CD14-positive monocyte (primary cell): ENCODE measurements around the gene CTSO. TPM values are rescaled to one million over a fixed set of nuclear protein-coding genes. Genes with fewer than 3 reads are reported as not detected.

Experiments
- DNase-seq, 3 donors: peaks; one replicate each; pipeline ENCODE4 v3.0.0-alpha.2; 2011 to 2022
- H2AFZ ChIP-seq: 2 replicates; pipeline ENCODE4 v1.6.0; 2012; ENCODE audit warnings: mild to moderate bottlenecking, low read depth, low read length, inconsistent platforms; ENCODE audit not compliant: insufficient read depth, poor library complexity, severe bottlenecking
- H3K27ac ChIP-seq, 2 donors: 1 replicate in 1 of 2; 2 replicates in 1 of 2; pipeline ENCODE4 v1.5.1; 2012 to 2013; ENCODE audit warnings: low read length in 2 of 2, control low read depth in 1 of 2, inconsistent platforms in 1 of 2, low read depth in 1 of 2, mild to moderate bottlenecking in 1 of 2
- H3K27me3 ChIP-seq, 2 donors: one replicate each; pipeline versions ENCODE4 v1.6.0 to v1.6.1; 2011 to 2013; ENCODE audit warnings: low read length in 2 of 2; ENCODE audit not compliant: control insufficient read depth in 2 of 2, insufficient read depth in 2 of 2
- H3K36me3 ChIP-seq, 2 donors: replicated peaks in 1 of 2; 1 replicate in 1 of 2; 2 replicates in 1 of 2; pipeline versions ENCODE4 v1.5.1 to v1.6.1; 2012 to 2013; ENCODE audit warnings: low read length in 2 of 2, control low read depth in 1 of 2, inconsistent platforms in 1 of 2, mild to moderate bottlenecking in 1 of 2; ENCODE audit not compliant: insufficient read depth in 2 of 2, control insufficient read depth in 1 of 2
- H3K4me1 ChIP-seq, 2 donors: 1 replicate in 1 of 2; 2 replicates in 1 of 2; pipeline versions ENCODE4 v1.5.1 to v1.6.1; 2012 to 2013; ENCODE audit warnings: low read length in 2 of 2, control low read depth in 1 of 2, inconsistent platforms in 1 of 2, mild to moderate bottlenecking in 1 of 2, moderate library complexity in 1 of 2; ENCODE audit not compliant: insufficient read depth in 2 of 2, control insufficient read depth in 1 of 2
- H3K4me2 ChIP-seq: replicated peaks from 2 replicates; pipeline ENCODE3; 2012; ENCODE audit warnings: low read length, moderate library complexity, mild to moderate bottlenecking; ENCODE audit not compliant: poor library complexity, severe bottlenecking; ENCODE audit errors: extremely low read depth
- H3K4me3 ChIP-seq, 3 experiments: fragments of 200-600 bp in 1 of 3; sonication (generic) in 1 of 3; replicated peaks in 1 of 3; 1 replicate in 2 of 3; 2 replicates in 1 of 3; pipeline ENCODE4 v1.5.1; 2011 to 2013; ENCODE audit warnings: low read length in 3 of 3, mild to moderate bottlenecking in 3 of 3, control low read depth in 2 of 3, low read depth in 2 of 3, inconsistent platforms in 1 of 3, moderate library complexity in 1 of 3
- H3K79me2 ChIP-seq: 2 replicates; pipeline ENCODE4 v1.6.0; 2012; ENCODE audit warnings: mild to moderate bottlenecking, control low read depth, inconsistent platforms, low read length, moderate library complexity; ENCODE audit not compliant: insufficient read depth
- H3K9ac ChIP-seq: 2 replicates; pipeline ENCODE4 v1.6.0; 2017; ENCODE audit warnings: low read length, mild to moderate bottlenecking; ENCODE audit not compliant: insufficient read depth, poor library complexity, severe bottlenecking
- H3K9me3 ChIP-seq, 2 donors: replicated peaks in 1 of 2; 1 replicate in 1 of 2; 2 replicates in 1 of 2; pipeline versions ENCODE4 v1.5.1 to v1.6.1; 2012 to 2013; ENCODE audit warnings: low read length in 2 of 2, control low read depth in 1 of 2; ENCODE audit not compliant: control insufficient read depth in 1 of 2, insufficient read depth in 1 of 2
- H4K20me1 ChIP-seq: 2 replicates; pipeline ENCODE4 v1.6.0; 2012; ENCODE audit warnings: mild to moderate bottlenecking, low read length, control low read depth, moderate library complexity; ENCODE audit not compliant: insufficient read depth
- H3K27ac Mint-ChIP-seq, 7 donors: one replicate each; pipeline ENCODE4 v1.8.0; 2020; ENCODE audit warnings: mild to moderate bottlenecking in 7 of 7, mixed read lengths in 7 of 7, moderate library complexity in 6 of 7, inconsistent platforms in 2 of 7
- H3K27me3 Mint-ChIP-seq, 3 donors: one replicate each; pipeline ENCODE4 v1.8.0; 2021 to 2022; ENCODE audit warnings: low read depth in 3 of 3, mild to moderate bottlenecking in 3 of 3, mixed read lengths in 3 of 3, moderate library complexity in 3 of 3, inconsistent platforms in 1 of 3
- H3K36me3 Mint-ChIP-seq, 2 donors: one replicate each; pipeline ENCODE4 v1.8.0; 2020; ENCODE audit warnings: mixed read lengths in 2 of 2, inconsistent platforms in 1 of 2, mild to moderate bottlenecking in 1 of 2
- H3K4me1 Mint-ChIP-seq: one replicate; pipeline ENCODE4 v1.8.0; 2020; ENCODE audit warnings: mild to moderate bottlenecking, mixed read lengths
- H3K4me3 Mint-ChIP-seq, 2 donors: one replicate each; pipeline ENCODE4 v1.8.0; 2020; ENCODE audit warnings: mild to moderate bottlenecking in 2 of 2, mixed read lengths in 2 of 2, moderate library complexity in 1 of 2
- H3K9me3 Mint-ChIP-seq, 7 donors: one replicate each; pipeline ENCODE4 v1.8.0; 2020 to 2022; ENCODE audit warnings: mixed read lengths in 7 of 7, mild to moderate bottlenecking in 6 of 7, moderate library complexity in 6 of 7, inconsistent platforms in 2 of 7
- CTCF ChIP-seq: fragments of 200-600 bp; IDR thresholded peaks from one replicate; pipeline ENCODE4 v1.8.0; 2022; ENCODE audit warnings: antibody characterized with exemption, mild to moderate bottlenecking
- WGBS: methylation state at CpG from one replicate; pipeline ENCODE4 v1.1.5; 2013; ENCODE audit warnings: missing lambda C conversion rate; ENCODE audit not compliant: insufficient coverage; 5-methylcytosine and 5-hydroxymethylcytosine counted together
- intact Hi-C, 2 donors: fragments of 100-400 bp; cut with micrococcal nuclease; formaldehyde crosslinking; loops; one replicate each; pipeline versions ENCODE4 v1.15.0 to v1.15.1; 2023
- polyA plus RNA-seq, 3 donors: library from polyadenylated mRNA; depleted of rRNA in 1 of 3; unstranded in 2 of 3; stranded (reverse) in 1 of 3; fragments of 300-500 nt in 2 of 3; fragments of >200 nt in 1 of 3; fragmentation: Illumina TruSeq in 2 of 3; gene quantifications; 1 replicate in 2 of 3; 2 replicates in 1 of 3; pipeline ENCODE4 v1.2.3, GENCODE V29; 2012 to 2021

CTSO gene
- polyA plus RNA-seq, 3 donors: 18.6 to 49.1 (median 44.7) TPM

GRCh38 chr4:155948541-155948940, 5.1 kb downstream of the CTSO start:
- H3K79me2 ChIP-seq: no peaks in the 10 kb centered on the region
- H3K4me2 ChIP-seq: no peak overlapping the region
- H3K27ac ChIP-seq: no peak overlapping the region
- TF ChIP-seq CTCF: no peak
- Mint-ChIP-seq H3K27ac (no peak overlapping the region), H3K9me3 (peaks cover 0 to 3% (median 0%) of the 10 kb centered on the region in 7 donors), H3K4me3 (no peak overlapping the region), H3K4me1 (peaks cover 6% of the 10 kb centered on the region), H3K36me3 (no peaks in the 10 kb centered on the region), H3K27me3 (no peaks in the 10 kb centered on the region)
- WGBS: no CpG with 5 or more reads among the region's 1 CpG
- H3K4me3 ChIP-seq: no peak overlapping the region
- intact Hi-C loops: no loop called here
- no peaks in the 10 kb centered on the region for H3K36me3 ChIP-seq
- no peaks in the 10 kb centered on the region for H3K4me1 ChIP-seq
- DNase-seq: no peak
- no peaks in the 10 kb centered on the region for H3K27me3 ChIP-seq
- H3K9me3 ChIP-seq: no peaks in the 10 kb centered on the region
- no peak overlapping the region for H2AFZ ChIP-seq
- no peaks in the 10 kb centered on the region for H4K20me1 ChIP-seq
- H3K9ac ChIP-seq: no peak overlapping the region

GRCh38 chr4:155946486-155946885, 7.2 kb downstream of the CTSO start:
- 90% methylated on average over 2 of the region's 4 CpGs for WGBS
- peaks cover 0 to 3% (median 0%) of the 10 kb centered on the region in 7 donors for H3K9me3 Mint-ChIP-seq
- no peak overlapping the region for H3K4me2 ChIP-seq

More at GRCh38 chr4:155946486-155946885, 7.2 kb downstream of the CTSO start:
- Histone ChIP-seq H2AFZ (no peak overlapping the region), H3K9ac (no peak overlapping the region), H3K9me3 (no peaks in the 10 kb centered on the region), H3K27ac (no peak overlapping the region), H3K4me3 (no peak overlapping the region), H3K36me3 (peaks cover 0 to 7% of the 10 kb centered on the region in 2 donors), H4K20me1 (no peaks in the 10 kb centered on the region), H3K79me2 (no peaks in the 10 kb centered on the region), H3K4me1 (no peaks in the 10 kb centered on the region), H3K27me3 (no peaks in the 10 kb centered on the region)
- no peak for DNase-seq
- no peak for TF ChIP-seq CTCF
- no peak overlapping the region for H3K27ac Mint-ChIP-seq
- H3K4me3 Mint-ChIP-seq: no peak overlapping the region
- intact Hi-C loops: no loop called here
- H3K27me3 Mint-ChIP-seq: no peaks in the 10 kb centered on the region
- H3K4me1 Mint-ChIP-seq: peaks cover under 1% of the 10 kb centered on the region
- H3K36me3 Mint-ChIP-seq: peaks cover 2 to 7% of the 10 kb centered on the region in 2 donors
